Parathyroid adenoma (tissue), 2 donors: ENCODE results near the gene NRXN3.

Experiments used
- H2AFZ ChIP-seq: fragments of 300-600 bp; sonication (generic); one replicate; pipeline ENCODE4 v1.7.0; 2017; ENCODE audit warnings: antibody characterized with exemption, mild to moderate bottlenecking
- H3K27ac ChIP-seq: fragments of 300-600 bp; sonication (generic); one replicate; pipeline ENCODE4 v1.7.0; 2017
- H3K27me3 ChIP-seq: fragments of 300-600 bp; sonication (generic); one replicate; pipeline ENCODE4 v1.7.0; 2017; ENCODE audit warnings: low read length; ENCODE audit not compliant: control insufficient read depth, insufficient read depth
- H3K36me3 ChIP-seq: fragments of 300-600 bp; sonication (generic); one replicate; pipeline ENCODE4 v1.7.0; 2017; ENCODE audit warnings: low read length; ENCODE audit not compliant: control insufficient read depth, insufficient read depth
- H3K4me1 ChIP-seq: fragments of 300-600 bp; sonication (generic); one replicate; pipeline ENCODE4 v1.7.0; 2017; ENCODE audit warnings: control low read depth
- H3K4me2 ChIP-seq: fragments of 300-600 bp; sonication (generic); one replicate; pipeline ENCODE4 v1.7.0; 2017; ENCODE audit warnings: low read length
- H3K4me3 ChIP-seq: fragments of 300-600 bp; sonication (generic); one replicate; pipeline ENCODE4 v1.7.0; 2017; ENCODE audit warnings: low read depth, low read length
- H3K79me2 ChIP-seq: fragments of 300-600 bp; sonication (generic); one replicate; pipeline ENCODE4 v1.7.0; 2017; ENCODE audit warnings: control low read depth
- H3K9ac ChIP-seq: fragments of 300-600 bp; sonication (generic); one replicate; pipeline ENCODE4 v1.7.0; 2017; ENCODE audit warnings: mild to moderate bottlenecking
- H3K9me3 ChIP-seq: fragments of 300-600 bp; sonication (generic); one replicate; pipeline ENCODE4 v1.7.0; 2017; ENCODE audit warnings: low read length; ENCODE audit not compliant: control insufficient read depth
- CTCF ChIP-seq: fragments of 300-600 bp; sonication (generic); IDR thresholded peaks from one replicate; pipeline ENCODE4 v1.7.0; 2017; ENCODE audit warnings: antibody characterized with exemption, mild to moderate bottlenecking
- donor health status: primary hyperparathyroidism.

The NRXN3 gene

GRCh38 chr14:79602742-79603141 is 1432.6 kb downstream of the NRXN3 start:
- peaks cover 5% of the 10 kb centered on the region for H3K4me1 ChIP-seq
- H3K36me3 ChIP-seq, result no peaks in the 10 kb centered on the region
- H3K4me3 ChIP-seq, result no peak overlapping the region
- no peak for TF ChIP-seq CTCF
- no peaks in the 10 kb centered on the region for H3K27me3 ChIP-seq
- H3K9ac ChIP-seq, result no peak overlapping the region
- H3K27ac ChIP-seq, result no peak overlapping the region
- H3K79me2 ChIP-seq, result peaks cover 6% of the 10 kb centered on the region
- no peaks in the 10 kb centered on the region for H3K9me3 ChIP-seq
- no peak overlapping the region for H3K4me2 ChIP-seq
- no peak overlapping the region for H2AFZ ChIP-seq

- Histone ChIP-seq H3K79me2 (peaks cover 14% of the 10 kb centered on the region), H2AFZ (no peak overlapping the region), H3K4me2 (no peak overlapping the region), H3K4me1 (peaks cover 5% of the 10 kb centered on the region), H3K9me3 (no peaks in the 10 kb centered on the region), H3K27me3 (no peaks in the 10 kb centered on the region), H3K36me3 (no peaks in the 10 kb centered on the region), H3K27ac (no peak overlapping the region), H3K4me3 (no peak overlapping the region), H3K9ac (no peak overlapping the region)
- TF ChIP-seq CTCF, result no peak
Observed at GRCh38 chr14:79605849-79606248, 1435.7 kb downstream of the NRXN3 start.

GRCh38 chr14:79608446-79608845 is 1438.3 kb downstream of the NRXN3 start:
- Histone ChIP-seq H3K27ac (no peak overlapping the region), H3K36me3 (no peaks in the 10 kb centered on the region), H3K9ac (no peak overlapping the region), H3K27me3 (no peaks in the 10 kb centered on the region), H3K4me1 (no peaks in the 10 kb centered on the region), H3K4me2 (no peak overlapping the region), H2AFZ (no peak overlapping the region), H3K9me3 (no peaks in the 10 kb centered on the region), H3K79me2 (peaks cover 18% of the 10 kb centered on the region), H3K4me3 (no peak overlapping the region)
- no peak for TF ChIP-seq CTCF

GRCh38 chr14:79613625-79614024 is 1443.5 kb downstream of the NRXN3 start:
- H2AFZ ChIP-seq, result no peak overlapping the region
- H3K4me3 ChIP-seq, result no peak overlapping the region
- TF ChIP-seq CTCF, result no peak
- no peaks in the 10 kb centered on the region for H3K9me3 ChIP-seq
- no peaks in the 10 kb centered on the region for H3K36me3 ChIP-seq
- H3K27me3 ChIP-seq, result no peaks in the 10 kb centered on the region
- no peak overlapping the region for H3K27ac ChIP-seq
- H3K79me2 ChIP-seq, result peaks cover 20% of the 10 kb centered on the region
- no peaks in the 10 kb centered on the region for H3K4me1 ChIP-seq
- no peak overlapping the region for H3K9ac ChIP-seq
- no peak overlapping the region for H3K4me2 ChIP-seq

- H2AFZ ChIP-seq, result no peak overlapping the region
- no peaks in the 10 kb centered on the region for H3K36me3 ChIP-seq
- no peak overlapping the region for H3K27ac ChIP-seq
- H3K27me3 ChIP-seq, result no peaks in the 10 kb centered on the region
- no peak overlapping the region for H3K4me2 ChIP-seq
- H3K4me3 ChIP-seq, result no peak overlapping the region
- no peaks in the 10 kb centered on the region for H3K4me1 ChIP-seq
- peaks cover 19% of the 10 kb centered on the region for H3K79me2 ChIP-seq
- H3K9ac ChIP-seq, result no peak overlapping the region
- no peaks in the 10 kb centered on the region for H3K9me3 ChIP-seq
- no peak for TF ChIP-seq CTCF
Observed at GRCh38 chr14:79614448-79614847, 1444.3 kb downstream of the NRXN3 start.
